HG03064 (cell line): ENCODE results near the gene SUDS3.
"Not testable (repeated sequence)": the region's sequence is repeated elsewhere in the genome, so short reads cannot be mapped to it uniquely, and the experiment has no call there.

Source experiments
- ATAC-seq: cut with Tn5 transposase; IDR thresholded peaks from one replicate; pipeline ENCODE4 v1.9.1; 2021; ENCODE audit warnings: low read depth; ENCODE audit not compliant: unreplicated experiment

Gene SUDS3

GRCh38 chr12:118391836-118392235 is 15.5 kb downstream of the SUDS3 start:
- no peak for ATAC-seq

GRCh38 chr12:118397708-118398440 is 21.5 kb downstream of the SUDS3 start:
- ATAC-seq, result no peak

- no peak for ATAC-seq
Observed at GRCh38 chr12:118398524-118398923, 22.2 kb downstream of the SUDS3 start.

GRCh38 chr12:118398940-118399339 is 22.6 kb downstream of the SUDS3 start:
- ATAC-seq, result no peak

GRCh38 chr12:118402251-118402650 is 25.9 kb downstream of the SUDS3 start:
- no peak for ATAC-seq

- no peak for ATAC-seq
Observed at GRCh38 chr12:118404876-118405521, 28.6 kb downstream of the SUDS3 start.

- ATAC-seq, result not testable (repeated sequence)
Observed at GRCh38 chr12:118408241-118408640, 31.9 kb downstream of the SUDS3 start.

GRCh38 chr12:118409834-118410233 is 33.5 kb downstream of the SUDS3 start:
- no peak for ATAC-seq

GRCh38 chr12:118417942-118418341 is 41.6 kb downstream of the SUDS3 start:
- ATAC-seq, result no peak

- ATAC-seq, result no peak
Observed at GRCh38 chr12:118418385-118419057, 42.2 kb downstream of the SUDS3 start.

- ATAC-seq, result no peak
Observed at GRCh38 chr12:118420673-118421072, 44.3 kb downstream of the SUDS3 start.

- no peak for ATAC-seq
Observed at GRCh38 chr12:118424884-118425283, 48.5 kb downstream of the SUDS3 start.

- ATAC-seq, result no peak
Observed at GRCh38 chr12:118425364-118425763, 49.0 kb downstream of the SUDS3 start.

GRCh38 chr12:118427819-118428218 is 51.5 kb downstream of the SUDS3 start:
- ATAC-seq, result no peak

- no peak for ATAC-seq
Observed at GRCh38 chr12:118428643-118429042, 52.3 kb downstream of the SUDS3 start.

GRCh38 chr12:118429688-118430383 is 53.5 kb downstream of the SUDS3 start:
- ATAC-seq, result no peak

GRCh38 chr12:118430516-118430915 is 54.2 kb downstream of the SUDS3 start:
- no peak for ATAC-seq

- ATAC-seq, result no peak
Observed at GRCh38 chr12:118432812-118433545, 56.6 kb downstream of the SUDS3 start.

- no peak for ATAC-seq
Observed at GRCh38 chr12:118436002-118436730, 59.8 kb downstream of the SUDS3 start.

GRCh38 chr12:118436986-118437385 is 60.6 kb downstream of the SUDS3 start:
- no peak for ATAC-seq
